Measurements from ENCODE around the gene GABRG3. TPM values are rescaled to one million over a fixed set of nuclear protein-coding genes. Genes with fewer than 3 reads are reported as not detected.

The GABRG3 gene
- total and polyA plus RNA-seq, 2 experiments from 2014 or later, result 0.10 to 1.4 TPM

DNA sequence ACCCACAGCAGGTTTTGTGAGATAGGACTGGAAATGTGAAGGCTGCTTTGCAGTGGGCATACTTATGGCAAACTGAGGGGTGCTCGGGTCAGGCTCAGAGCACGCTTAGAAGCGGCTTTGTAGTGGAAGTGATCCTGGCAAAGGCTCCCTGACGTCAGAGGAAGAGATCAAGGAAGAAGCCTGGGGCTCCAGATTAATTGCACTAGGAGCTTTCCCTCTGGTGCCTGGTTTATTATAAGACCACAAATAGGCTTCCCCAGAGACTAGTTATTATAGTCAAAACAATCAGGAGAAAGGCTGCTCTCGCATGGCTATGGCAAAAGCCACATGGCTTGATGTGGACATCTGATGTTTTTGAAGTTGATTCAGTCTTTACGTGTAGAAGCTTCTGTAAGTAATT is 515.1 kb downstream of the GABRG3 start (continued):
- TF ChIP-seq, protein P1, sequence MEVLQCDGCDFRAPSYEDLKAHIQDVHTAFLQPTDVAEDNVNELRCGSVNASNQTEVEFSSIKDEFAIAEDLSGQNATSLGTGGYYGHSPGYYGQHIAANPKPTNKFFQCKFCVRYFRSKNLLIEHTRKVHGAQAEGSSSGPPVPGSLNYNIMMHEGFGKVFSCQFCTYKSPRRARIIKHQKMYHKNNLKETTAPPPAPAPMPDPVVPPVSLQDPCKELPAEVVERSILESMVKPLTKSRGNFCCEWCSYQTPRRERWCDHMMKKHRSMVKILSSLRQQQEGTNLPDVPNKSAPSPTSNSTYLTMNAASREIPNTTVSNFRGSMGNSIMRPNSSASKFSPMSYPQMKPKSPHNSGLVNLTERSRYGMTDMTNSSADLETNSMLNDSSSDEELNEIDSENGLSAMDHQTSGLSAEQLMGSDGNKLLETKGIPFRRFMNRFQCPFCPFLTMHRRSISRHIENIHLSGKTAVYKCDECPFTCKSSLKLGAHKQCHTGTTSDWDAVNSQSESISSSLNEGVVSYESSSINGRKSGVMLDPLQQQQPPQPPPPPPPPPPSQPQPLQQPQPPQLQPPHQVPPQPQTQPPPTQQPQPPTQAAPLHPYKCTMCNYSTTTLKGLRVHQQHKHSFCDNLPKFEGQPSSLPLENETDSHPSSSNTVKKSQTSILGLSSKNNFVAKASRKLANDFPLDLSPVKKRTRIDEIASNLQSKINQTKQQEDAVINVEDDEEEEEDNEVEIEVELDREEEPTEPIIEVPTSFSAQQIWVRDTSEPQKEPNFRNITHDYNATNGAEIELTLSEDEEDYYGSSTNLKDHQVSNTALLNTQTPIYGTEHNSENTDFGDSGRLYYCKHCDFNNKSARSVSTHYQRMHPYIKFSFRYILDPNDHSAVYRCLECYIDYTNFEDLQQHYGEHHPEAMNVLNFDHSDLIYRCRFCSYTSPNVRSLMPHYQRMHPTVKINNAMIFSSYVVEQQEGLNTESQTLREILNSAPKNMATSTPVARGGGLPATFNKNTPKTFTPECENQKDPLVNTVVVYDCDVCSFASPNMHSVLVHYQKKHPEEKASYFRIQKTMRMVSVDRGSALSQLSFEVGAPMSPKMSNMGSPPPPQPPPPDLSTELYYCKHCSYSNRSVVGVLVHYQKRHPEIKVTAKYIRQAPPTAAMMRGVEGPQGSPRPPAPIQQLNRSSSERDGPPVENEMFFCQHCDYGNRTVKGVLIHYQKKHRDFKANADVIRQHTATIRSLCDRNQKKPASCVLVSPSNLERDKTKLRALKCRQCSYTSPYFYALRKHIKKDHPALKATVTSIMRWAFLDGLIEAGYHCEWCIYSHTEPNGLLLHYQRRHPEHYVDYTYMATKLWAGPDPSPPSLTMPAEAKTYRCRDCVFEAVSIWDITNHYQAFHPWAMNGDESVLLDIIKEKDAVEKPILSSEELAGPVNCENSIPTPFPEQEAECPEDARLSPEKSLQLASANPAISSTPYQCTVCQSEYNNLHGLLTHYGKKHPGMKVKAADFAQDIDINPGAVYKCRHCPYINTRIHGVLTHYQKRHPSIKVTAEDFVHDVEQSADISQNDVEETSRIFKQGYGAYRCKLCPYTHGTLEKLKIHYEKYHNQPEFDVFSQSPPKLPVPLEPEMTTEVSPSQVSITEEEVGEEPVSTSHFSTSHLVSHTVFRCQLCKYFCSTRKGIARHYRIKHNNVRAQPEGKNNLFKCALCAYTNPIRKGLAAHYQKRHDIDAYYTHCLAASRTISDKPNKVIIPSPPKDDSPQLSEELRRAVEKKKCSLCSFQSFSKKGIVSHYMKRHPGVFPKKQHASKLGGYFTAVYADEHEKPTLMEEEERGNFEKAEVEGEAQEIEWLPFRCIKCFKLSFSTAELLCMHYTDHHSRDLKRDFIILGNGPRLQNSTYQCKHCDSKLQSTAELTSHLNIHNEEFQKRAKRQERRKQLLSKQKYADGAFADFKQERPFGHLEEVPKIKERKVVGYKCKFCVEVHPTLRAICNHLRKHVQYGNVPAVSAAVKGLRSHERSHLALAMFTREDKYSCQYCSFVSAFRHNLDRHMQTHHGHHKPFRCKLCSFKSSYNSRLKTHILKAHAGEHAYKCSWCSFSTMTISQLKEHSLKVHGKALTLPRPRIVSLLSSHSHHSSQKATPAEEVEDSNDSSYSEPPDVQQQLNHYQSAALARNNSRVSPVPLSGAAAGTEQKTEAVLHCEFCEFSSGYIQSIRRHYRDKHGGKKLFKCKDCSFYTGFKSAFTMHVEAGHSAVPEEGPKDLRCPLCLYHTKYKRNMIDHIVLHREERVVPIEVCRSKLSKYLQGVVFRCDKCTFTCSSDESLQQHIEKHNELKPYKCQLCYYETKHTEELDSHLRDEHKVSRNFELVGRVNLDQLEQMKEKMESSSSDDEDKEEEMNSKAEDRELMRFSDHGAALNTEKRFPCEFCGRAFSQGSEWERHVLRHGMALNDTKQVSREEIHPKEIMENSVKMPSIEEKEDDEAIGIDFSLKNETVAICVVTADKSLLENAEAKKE (CRISPR knock-in tag; IDR thresholded peaks at IDR 0.05), result no peak
- TF ChIP-seq, protein P2, sequence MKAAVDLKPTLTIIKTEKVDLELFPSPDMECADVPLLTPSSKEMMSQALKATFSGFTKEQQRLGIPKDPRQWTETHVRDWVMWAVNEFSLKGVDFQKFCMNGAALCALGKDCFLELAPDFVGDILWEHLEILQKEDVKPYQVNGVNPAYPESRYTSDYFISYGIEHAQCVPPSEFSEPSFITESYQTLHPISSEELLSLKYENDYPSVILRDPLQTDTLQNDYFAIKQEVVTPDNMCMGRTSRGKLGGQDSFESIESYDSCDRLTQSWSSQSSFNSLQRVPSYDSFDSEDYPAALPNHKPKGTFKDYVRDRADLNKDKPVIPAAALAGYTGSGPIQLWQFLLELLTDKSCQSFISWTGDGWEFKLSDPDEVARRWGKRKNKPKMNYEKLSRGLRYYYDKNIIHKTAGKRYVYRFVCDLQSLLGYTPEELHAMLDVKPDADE (IDR thresholded peaks at IDR 0.05), result no peak
- TF ChIP-seq NANOG (IDR thresholded peaks at IDR 0.05; ENCODE audit: borderline replicate concordance) (no peak), ZNF331 (CRISPR knock-in tag; IDR thresholded peaks at IDR 0.05; ENCODE audit: low read depth) (no peak)

DNA sequence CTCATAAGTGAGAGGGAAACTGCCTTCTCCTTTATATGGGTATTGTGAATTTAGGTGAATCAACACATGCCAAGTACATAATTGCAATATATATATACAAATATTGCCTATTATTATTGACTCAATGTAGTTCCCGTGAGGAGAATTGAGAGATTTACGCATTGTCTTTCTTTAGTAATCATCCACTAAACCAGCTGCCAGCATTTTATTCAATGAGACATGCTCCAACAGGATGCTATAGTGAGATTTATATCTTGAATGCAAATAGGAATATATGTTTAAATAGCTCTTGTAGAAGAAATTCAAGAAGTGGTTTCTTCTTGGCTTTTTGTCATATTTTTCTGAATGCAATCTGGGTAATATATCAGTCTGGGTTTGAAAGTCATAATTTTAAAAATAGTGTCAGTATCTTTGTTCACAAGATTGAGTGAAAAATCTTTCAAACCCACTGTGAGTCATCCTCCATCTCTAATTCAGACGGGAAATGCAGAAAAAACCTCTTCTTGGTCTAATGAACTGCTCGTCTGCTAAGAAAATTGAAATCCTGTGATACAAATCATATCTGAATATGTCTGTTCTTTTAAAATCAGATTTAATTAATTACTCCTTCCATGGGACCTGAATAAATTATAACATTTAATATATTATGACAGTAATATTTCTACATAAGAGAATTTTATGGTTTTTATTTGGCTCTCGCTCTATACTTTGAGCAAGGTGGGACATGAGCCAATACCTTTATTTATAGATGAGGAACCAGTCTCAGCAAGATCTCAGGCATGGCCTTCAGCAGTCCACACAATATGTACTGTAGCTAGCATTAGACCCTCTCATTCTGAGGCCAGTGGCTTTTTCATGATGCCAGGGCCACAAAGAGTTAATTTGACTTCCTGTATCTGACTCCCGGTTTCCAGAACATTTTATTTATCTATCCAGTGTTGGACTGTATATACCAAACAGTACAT is 516.0 kb downstream of the GABRG3 start:
- H3K27ac ChIP-seq (ENCODE audit: low read depth), result no peak overlapping the region
- DNase-seq (ENCODE audit: low spot score), result no peak
- H3K4me2 ChIP-seq, result no peak overlapping the region
- Mint-ChIP-seq H3K36me3 (ENCODE audit: low read depth) (no peaks in the 10 kb centered on the region; the same call in 2 of the 3 replicates), H3K4me3 (no peak overlapping the region), H3K4me1 (peaks cover 36% of the 10 kb centered on the region), H3K27ac (no peak overlapping the region), H3K9me3 (peaks cover 3% of the 10 kb centered on the region; the same call in 2 of the 3 replicates), H3K27me3 (ENCODE audit: insufficient read depth, low read depth, poor library complexity) (peaks cover 5% of the 10 kb centered on the region)
- H3K36me3 ChIP-seq (ENCODE audit: insufficient read depth), result no peaks in the 10 kb centered on the region
- H3K4me1 ChIP-seq (ENCODE audit: insufficient read depth), result peaks cover 26% of the 10 kb centered on the region
- no peak for ATAC-seq
- no peak overlapping the region for H2AFZ ChIP-seq
- H3K9me2 ChIP-seq (ENCODE audit: insufficient read depth), result peaks cover 4% of the 10 kb centered on the region; the same call in 1 of the 2 replicates
- H4K20me1 ChIP-seq (replicated peaks; ENCODE audit: insufficient read depth), result no peaks in the 10 kb centered on the region
- no peak overlapping the region for H3K4me3 ChIP-seq
- H3K79me2 ChIP-seq (replicated peaks; ENCODE audit: insufficient read depth), result no peaks in the 10 kb centered on the region
- peaks cover 12% of the 10 kb centered on the region; the same call in 1 of the 2 replicates for H3F3A ChIP-seq (replicated peaks; ENCODE audit: low read depth)
- H3K27me3 ChIP-seq (ENCODE audit: insufficient read depth), result no peaks in the 10 kb centered on the region
- no peak for TF ChIP-seq ZNF114 (CRISPR knock-in tag; IDR thresholded peaks at IDR 0.05)
- no peak for TF ChIP-seq JUNB (IDR thresholded peaks at IDR 0.05; ENCODE audit: unreplicated experiment)
- no peak for TF ChIP-seq EZH2 (IDR thresholded peaks at IDR 0.05; ENCODE audit: low read depth, unreplicated experiment)
- TF ChIP-seq, protein P3, sequence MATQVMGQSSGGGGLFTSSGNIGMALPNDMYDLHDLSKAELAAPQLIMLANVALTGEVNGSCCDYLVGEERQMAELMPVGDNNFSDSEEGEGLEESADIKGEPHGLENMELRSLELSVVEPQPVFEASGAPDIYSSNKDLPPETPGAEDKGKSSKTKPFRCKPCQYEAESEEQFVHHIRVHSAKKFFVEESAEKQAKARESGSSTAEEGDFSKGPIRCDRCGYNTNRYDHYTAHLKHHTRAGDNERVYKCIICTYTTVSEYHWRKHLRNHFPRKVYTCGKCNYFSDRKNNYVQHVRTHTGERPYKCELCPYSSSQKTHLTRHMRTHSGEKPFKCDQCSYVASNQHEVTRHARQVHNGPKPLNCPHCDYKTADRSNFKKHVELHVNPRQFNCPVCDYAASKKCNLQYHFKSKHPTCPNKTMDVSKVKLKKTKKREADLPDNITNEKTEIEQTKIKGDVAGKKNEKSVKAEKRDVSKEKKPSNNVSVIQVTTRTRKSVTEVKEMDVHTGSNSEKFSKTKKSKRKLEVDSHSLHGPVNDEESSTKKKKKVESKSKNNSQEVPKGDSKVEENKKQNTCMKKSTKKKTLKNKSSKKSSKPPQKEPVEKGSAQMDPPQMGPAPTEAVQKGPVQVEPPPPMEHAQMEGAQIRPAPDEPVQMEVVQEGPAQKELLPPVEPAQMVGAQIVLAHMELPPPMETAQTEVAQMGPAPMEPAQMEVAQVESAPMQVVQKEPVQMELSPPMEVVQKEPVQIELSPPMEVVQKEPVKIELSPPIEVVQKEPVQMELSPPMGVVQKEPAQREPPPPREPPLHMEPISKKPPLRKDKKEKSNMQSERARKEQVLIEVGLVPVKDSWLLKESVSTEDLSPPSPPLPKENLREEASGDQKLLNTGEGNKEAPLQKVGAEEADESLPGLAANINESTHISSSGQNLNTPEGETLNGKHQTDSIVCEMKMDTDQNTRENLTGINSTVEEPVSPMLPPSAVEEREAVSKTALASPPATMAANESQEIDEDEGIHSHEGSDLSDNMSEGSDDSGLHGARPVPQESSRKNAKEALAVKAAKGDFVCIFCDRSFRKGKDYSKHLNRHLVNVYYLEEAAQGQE (IDR thresholded peaks at IDR 0.05; ENCODE audit: unreplicated experiment), result no peak
- no peak for TF ChIP-seq NANOG (IDR thresholded peaks at IDR 0.05; ENCODE audit: borderline replicate concordance)

Data from GM23338 (cell line).